ENCODE results near the gene DMRT2. TPM values are rescaled to one million over a fixed set of nuclear protein-coding genes. Genes with fewer than 3 reads are reported as not detected.

Gene DMRT2
- total RNA-seq, 4 donors from 2014 or later = 0.99 to 1.3 TPM; not detected in 2

DNA sequence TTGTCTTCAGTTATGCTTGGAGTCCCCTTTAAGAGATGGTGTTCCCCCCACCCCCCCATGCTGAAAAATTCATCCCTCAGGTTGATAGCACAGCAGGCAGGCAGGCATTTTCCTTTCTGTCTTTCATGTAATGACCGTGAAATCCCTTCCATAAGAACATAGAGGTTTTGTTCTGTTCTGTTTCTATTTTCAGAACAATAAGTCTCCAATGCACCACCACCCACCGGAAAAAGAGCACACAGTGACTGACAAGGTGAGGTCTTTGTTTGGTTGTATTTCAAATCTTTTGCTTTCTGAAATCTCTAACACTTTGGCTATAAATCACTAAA is 52.4 kb downstream of the DMRT2 start:
- DNase-seq = no peak
- Histone ChIP-seq H3K4me1 (no peaks in the 10 kb centered on the region), H3K9me3 (no peaks in the 10 kb centered on the region), H3K27ac (no peak overlapping the region), H3K36me3 (no peaks in the 10 kb centered on the region), H3K4me3 (no peak overlapping the region), H3K27me3 (peaks cover 0 to 9% (median 0%) of the 10 kb centered on the region in 4 donors)
- intact Hi-C loops (cut with DNase I) = no loop called here
- TF ChIP-seq POLR2A (IDR thresholded peaks at IDR 0.05) = no peak
- TF ChIP-seq, protein P1, sequence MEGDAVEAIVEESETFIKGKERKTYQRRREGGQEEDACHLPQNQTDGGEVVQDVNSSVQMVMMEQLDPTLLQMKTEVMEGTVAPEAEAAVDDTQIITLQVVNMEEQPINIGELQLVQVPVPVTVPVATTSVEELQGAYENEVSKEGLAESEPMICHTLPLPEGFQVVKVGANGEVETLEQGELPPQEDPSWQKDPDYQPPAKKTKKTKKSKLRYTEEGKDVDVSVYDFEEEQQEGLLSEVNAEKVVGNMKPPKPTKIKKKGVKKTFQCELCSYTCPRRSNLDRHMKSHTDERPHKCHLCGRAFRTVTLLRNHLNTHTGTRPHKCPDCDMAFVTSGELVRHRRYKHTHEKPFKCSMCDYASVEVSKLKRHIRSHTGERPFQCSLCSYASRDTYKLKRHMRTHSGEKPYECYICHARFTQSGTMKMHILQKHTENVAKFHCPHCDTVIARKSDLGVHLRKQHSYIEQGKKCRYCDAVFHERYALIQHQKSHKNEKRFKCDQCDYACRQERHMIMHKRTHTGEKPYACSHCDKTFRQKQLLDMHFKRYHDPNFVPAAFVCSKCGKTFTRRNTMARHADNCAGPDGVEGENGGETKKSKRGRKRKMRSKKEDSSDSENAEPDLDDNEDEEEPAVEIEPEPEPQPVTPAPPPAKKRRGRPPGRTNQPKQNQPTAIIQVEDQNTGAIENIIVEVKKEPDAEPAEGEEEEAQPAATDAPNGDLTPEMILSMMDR (IDR thresholded peaks at IDR 0.05) = no peak
- 36 to 50% methylated on average over 2 of the region's 2 CpGs for WGBS, 2 donors

Small RNA genes lying within 50 kb of the gene (small RNA-seq; reads per million reads assigned to genes)
- gene RNU6-1073P = 0 reads per million in 4 donors

Other genes starting within 250 kb of the DMRT2 start
- gene DMRT1, start 208.7 kb upstream of the DMRT2 start, total RNA-seq = not detected
- 1 to 10 TPM in 1 of 4 donors, not detected in 3; 1.0 TPM for gene DMRT3, start 73.7 kb upstream of the DMRT2 start, total RNA-seq